Right lobe of liver (tissue), 6 donors: ENCODE results near the gene UNC13B. TPM values are rescaled to one million over a fixed set of nuclear protein-coding genes. Genes with fewer than 3 reads are reported as not detected.

Experiments used
- ATAC-seq, 4 donors: fragments of 200-7000 bp; cut with Tn5 transposase; one replicate each; pipeline ENCODE4 v1.9.1; 2020; ENCODE audit warnings: mild to moderate bottlenecking in 4 of 4, moderate library complexity in 4 of 4
- DNase-seq, 3 donors: peaks; one replicate each; pipeline ENCODE4 v3.0.0-alpha.2; 2020
- H3K27ac ChIP-seq, 3 donors: fragments of 200-600 bp; one replicate each; pipeline ENCODE4 v1.8.0; 2022
- H3K27me3 ChIP-seq, 2 donors: fragments of 200-600 bp; one replicate each; pipeline ENCODE4 v1.8.0; 2022
- H3K36me3 ChIP-seq, 4 donors: fragments of 200-600 bp; sonication (generic) in 1 of 4; one replicate each; pipeline versions ENCODE4 v1.5.1 to v1.8.0; 2017 to 2022; ENCODE audit warnings: control low read depth in 1 of 4
- H3K4me1 ChIP-seq, 4 donors: fragments of 200-600 bp; sonication (generic) in 1 of 4; one replicate each; pipeline versions ENCODE4 v1.5.1 to v1.8.0; 2017 to 2022; ENCODE audit warnings: control low read depth in 1 of 4
- H3K4me3 ChIP-seq, 3 donors: fragments of 200-600 bp; one replicate each; pipeline ENCODE4 v1.8.0; 2022
- H3K9me3 ChIP-seq, 4 donors: fragments of 200-600 bp; sonication (generic) in 1 of 4; one replicate each; pipeline versions ENCODE4 v1.5.1 to v1.8.0; 2017 to 2022; ENCODE audit warnings: control low read depth in 1 of 4
- CTCF ChIP-seq, 4 donors: fragments of 200-600 bp in 3 of 4; fragments of 450-650 bp in 1 of 4; IDR thresholded peaks; one replicate each; pipeline versions ENCODE4 v1.5.1 to v1.8.0; 2016 to 2022; ENCODE audit warnings: antibody characterized with exemption in 4 of 4, mild to moderate bottlenecking in 2 of 4
- POLR2A ChIP-seq: fragments of 450-650 bp; IDR thresholded peaks from one replicate; pipeline ENCODE4 v1.6.1; 2017; ENCODE audit warnings: antibody characterized with exemption, mild to moderate bottlenecking
- WGBS: methylation state at CpG from one replicate; pipeline ENCODE4 v1.1.6; 2018; ENCODE audit warnings: low coverage, low lambda C conversion rate; ENCODE audit not compliant: insufficient coverage; ENCODE audit errors: missing lambda C conversion rate; 5-methylcytosine and 5-hydroxymethylcytosine counted together
- intact Hi-C, 2 donors: fragments of 100-400 bp; cut with DNase I; formaldehyde crosslinking; loops; one replicate each; pipeline versions ENCODE4 v1.11.2 to v1.14.1; 2022
- total RNA-seq, 6 experiments: library from RNA; depleted of rRNA in 2 of 6; stranded (reverse); fragments of >200 nt in 2 of 6; fragmentation: NEBNext Ultra II Directional in 3 of 6; extraction: Animal tissue kit (Norgen Biotek cat#: 25700) in 3 of 6; gene quantifications; one replicate each; pipeline versions ENCODE4 v1.1.0 to v1.2.4, GENCODE V29; 2016 to 2023
- donor health status: DM: no; HTN: yes; CAD: no.
- donor health status: DM: no; HTN: no; CAD: no.
- donor health status: DM: no; HTN: no; CAD: no.
- donor health status: DM: no; HTN: yes; CAD: no.
- donor health status: DM: no; HTN: yes; CAD: no.

The UNC13B gene
- total RNA-seq, 6 experiments from 2014 or later = 14.5 to 23.0 (median 20.7) TPM

- intact Hi-C loops = no loop called here
- Histone ChIP-seq H3K9me3 (no peaks in the 10 kb centered on the region), H3K36me3 (peaks cover 0 to 17% (median 0%) of the 10 kb centered on the region in 4 donors), H3K27ac (no peak overlapping the region), H3K4me1 (peaks cover 0 to 5% (median 3%) of the 10 kb centered on the region in 4 donors), H3K27me3 (no peaks in the 10 kb centered on the region), H3K4me3 (no peak overlapping the region)
- TF ChIP-seq CTCF (IDR thresholded peaks at IDR 0.05) = peak in 2 of 4 donors; percentile 9 to 12
- no peak for TF ChIP-seq POLR2A
- DNase-seq (no peak), ATAC-seq (peak in 1 of 4 donors; percentile 15)
- 60% methylated on average over 1 of the region's 2 CpGs for WGBS
Observed at GRCh38 chr9:35385042-35385441, 223.2 kb downstream of the UNC13B start.

DNA sequence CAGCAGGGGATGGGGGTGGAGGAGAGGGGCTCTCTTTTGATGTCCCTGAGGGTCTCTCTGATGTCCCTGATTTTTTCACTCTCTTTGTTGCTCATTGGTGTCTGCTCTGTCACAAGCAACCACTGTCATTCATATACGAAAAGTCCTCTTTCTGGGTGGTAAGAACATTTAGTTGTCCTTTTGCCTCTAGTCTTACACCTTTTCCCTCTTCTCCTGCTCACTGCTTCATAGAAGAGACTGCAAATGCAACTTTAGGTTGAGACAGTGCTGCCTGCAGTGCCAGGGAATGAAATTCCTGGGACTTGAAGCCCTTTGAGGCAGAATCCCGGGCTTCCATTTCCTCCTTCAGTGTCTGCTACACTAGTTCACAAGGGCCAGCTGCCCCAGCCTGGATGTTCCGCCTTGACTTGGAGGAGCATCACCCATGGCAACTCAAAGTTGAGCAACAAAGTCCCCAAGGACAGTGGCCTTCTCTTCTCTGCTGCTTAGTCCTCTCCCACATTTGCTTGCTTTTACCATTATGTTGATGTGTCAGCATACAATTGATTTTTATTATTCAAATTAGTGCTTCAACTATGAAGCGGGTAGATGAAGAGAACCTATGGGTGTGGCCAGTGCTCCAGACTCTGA, 233.4 kb downstream of the UNC13B start:
- intact Hi-C loops = no loop called here
- Histone ChIP-seq H3K27ac (no peak overlapping the region), H3K9me3 (no peaks in the 10 kb centered on the region), H3K36me3 (peaks cover 0 to 18% (median 6%) of the 10 kb centered on the region in 4 donors), H3K27me3 (no peaks in the 10 kb centered on the region), H3K4me1 (no peaks in the 10 kb centered on the region), H3K4me3 (no peak overlapping the region)
- DNase-seq (no peak), ATAC-seq (no peak)
- TF ChIP-seq CTCF (IDR thresholded peaks at IDR 0.05) (no peak), POLR2A (no peak)
- 88% methylated on average over 2 of the region's 4 CpGs for WGBS

DNA sequence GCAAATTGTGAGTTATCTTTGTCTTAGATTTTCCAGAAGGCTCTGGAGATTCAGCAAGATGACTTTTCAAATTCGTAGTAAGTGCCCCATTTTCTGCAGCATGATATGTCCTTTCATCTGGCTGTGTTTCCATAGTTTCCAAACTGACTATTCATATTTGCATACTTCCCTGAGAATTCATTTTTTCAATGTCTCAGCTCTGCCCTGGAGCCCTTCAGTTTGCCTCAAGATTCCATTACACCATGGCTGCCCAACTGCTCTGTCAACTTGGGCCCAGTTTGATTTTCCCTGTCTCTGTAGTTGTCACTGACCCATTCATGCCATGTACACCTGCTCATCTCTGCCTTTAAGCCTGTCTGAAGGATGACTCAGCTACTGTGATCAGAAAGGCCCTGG, 233.9 kb downstream of the UNC13B start:
- 100% methylated on average over 1 of the region's 1 CpG for WGBS
- intact Hi-C loops = no loop called here
- no peak overlapping the region for H3K4me3 ChIP-seq
- H3K4me1 ChIP-seq = no peaks in the 10 kb centered on the region
- H3K27ac ChIP-seq = no peak overlapping the region
- TF ChIP-seq POLR2A = no peak
- TF ChIP-seq CTCF (IDR thresholded peaks at IDR 0.05) = no peak
- DNase-seq (no peak), ATAC-seq (peak in 1 of 4 donors; percentile 18)
- peaks cover 0 to 21% (median 4%) of the 10 kb centered on the region in 4 donors for H3K36me3 ChIP-seq
- H3K9me3 ChIP-seq = no peaks in the 10 kb centered on the region
- no peaks in the 10 kb centered on the region for H3K27me3 ChIP-seq

GRCh38 chr9:35396560-35397215, 234.9 kb downstream of the UNC13B start:
- ATAC-seq (peak in 2 of 4 donors; percentile 15 to 62), DNase-seq (no peak)
- 56% methylated on average over 4 of the region's 10 CpGs for WGBS
- H3K27me3 ChIP-seq = no peaks in the 10 kb centered on the region
- peaks cover 0 to 15% (median 3%) of the 10 kb centered on the region in 4 donors for H3K36me3 ChIP-seq
- no peaks in the 10 kb centered on the region for H3K9me3 ChIP-seq
- H3K4me3 ChIP-seq = no peak overlapping the region
- intact Hi-C loops = no loop called here
- H3K4me1 ChIP-seq = no peaks in the 10 kb centered on the region
- TF ChIP-seq POLR2A (no peak), CTCF (IDR thresholded peaks at IDR 0.05) (no peak)
- H3K27ac ChIP-seq = no peak overlapping the region
